Muscle layer of duodenum (tissue), 2 donors: ENCODE measurements around the gene IFITM5.
"Not testable (repeated sequence)": the region's sequence is repeated elsewhere in the genome, so short reads cannot be mapped to it uniquely, and the experiment has no call there.

Experiments
- H3K27ac ChIP-seq: one replicate; pipeline ENCODE4 v1.7.0; 2013; ENCODE audit warnings: mild to moderate bottlenecking, low read length
- H3K27me3 ChIP-seq: one replicate; pipeline ENCODE4 v1.7.0; 2013; ENCODE audit warnings: low read depth, mild to moderate bottlenecking, control low read depth, low read length
- H3K36me3 ChIP-seq, 2 donors: one replicate each; pipeline ENCODE4 v1.7.0; 2013; ENCODE audit warnings: low read length in 2 of 2, control low read depth in 1 of 2, mild to moderate bottlenecking in 1 of 2; ENCODE audit not compliant: insufficient read depth in 2 of 2, control insufficient read depth in 1 of 2
- H3K4me1 ChIP-seq, 2 donors: one replicate each; pipeline ENCODE4 v1.7.0; 2013; ENCODE audit warnings: low read length in 2 of 2, mild to moderate bottlenecking in 2 of 2, control low read depth in 1 of 2, moderate library complexity in 1 of 2; ENCODE audit not compliant: insufficient read depth in 2 of 2, control insufficient read depth in 1 of 2
- H3K4me3 ChIP-seq, 2 donors: one replicate each; pipeline ENCODE4 v1.7.0; 2013; ENCODE audit warnings: low read length in 2 of 2, low read depth in 1 of 2, mild to moderate bottlenecking in 1 of 2
- H3K9me3 ChIP-seq, 2 donors: one replicate each; pipeline ENCODE4 v1.7.0; 2013; ENCODE audit warnings: low read length in 2 of 2, control low read depth in 1 of 2, mild to moderate bottlenecking in 1 of 2; ENCODE audit not compliant: control insufficient read depth in 1 of 2
- donor health status: healthy.

IFITM5 gene

DNA sequence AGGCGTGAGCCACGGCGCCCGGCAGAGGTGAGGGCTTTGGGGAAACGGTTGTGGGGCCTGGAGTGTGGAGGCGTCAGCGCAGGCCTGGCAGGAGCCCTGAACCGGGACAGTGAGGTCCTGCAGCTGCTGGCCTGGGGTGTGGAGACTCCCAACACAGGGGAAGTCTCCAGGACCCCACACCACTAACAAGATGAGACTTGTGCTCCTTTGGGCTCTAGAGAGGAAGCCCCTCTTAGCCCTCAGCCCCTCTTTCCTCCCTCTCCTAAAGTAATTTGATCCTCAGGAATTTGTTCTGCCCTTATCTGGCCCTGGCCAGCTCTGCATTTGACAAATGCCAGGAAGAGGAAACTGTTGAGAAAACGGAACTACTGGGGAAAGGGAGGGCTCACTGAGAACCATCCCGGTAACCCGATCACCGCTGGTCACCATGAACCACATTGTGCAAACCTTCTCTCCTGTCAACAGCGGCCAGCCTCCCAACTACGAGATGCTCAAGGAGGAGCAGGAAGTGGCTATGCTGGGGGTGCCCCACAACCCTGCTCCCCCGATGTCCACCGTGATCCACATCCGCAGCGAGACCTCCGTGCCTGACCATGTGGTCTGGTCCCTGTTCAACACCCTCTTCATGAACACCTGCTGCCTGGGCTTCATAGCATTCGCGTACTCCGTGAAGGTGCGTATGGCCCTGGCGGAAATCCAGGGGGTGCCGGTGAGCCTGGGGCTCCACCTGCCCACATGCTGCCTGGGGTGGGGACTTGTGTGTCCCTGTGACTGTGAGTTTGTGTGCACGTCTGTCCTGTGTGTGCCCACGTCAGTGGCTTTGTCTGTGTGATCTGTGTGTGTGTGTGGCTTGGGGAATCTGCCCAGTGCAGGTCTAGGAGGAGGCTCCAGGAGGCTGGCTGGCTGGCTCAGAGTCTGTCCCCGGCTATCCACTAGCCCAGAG is 8.7 kb upstream of the IFITM5 start, which contains the start of gene IFITM2:
IFITM2 (plus strand) TSS at position 51 of the 943 bp plus-strand sequence; CDS start at position 428, 377 bp downstream.
- not testable (repeated sequence) for H3K9me3 ChIP-seq, H3K36me3 ChIP-seq, H3K27me3 ChIP-seq
- H3K27ac ChIP-seq = peak within 1 kb of the TSS; percentile 83
- peak within 1 kb of the TSS; percentile 69 to 76 for H3K4me3 ChIP-seq
- peaks cover 7 to 22% of the 10 kb centered on the region in 2 donors for H3K4me1 ChIP-seq

DNA sequence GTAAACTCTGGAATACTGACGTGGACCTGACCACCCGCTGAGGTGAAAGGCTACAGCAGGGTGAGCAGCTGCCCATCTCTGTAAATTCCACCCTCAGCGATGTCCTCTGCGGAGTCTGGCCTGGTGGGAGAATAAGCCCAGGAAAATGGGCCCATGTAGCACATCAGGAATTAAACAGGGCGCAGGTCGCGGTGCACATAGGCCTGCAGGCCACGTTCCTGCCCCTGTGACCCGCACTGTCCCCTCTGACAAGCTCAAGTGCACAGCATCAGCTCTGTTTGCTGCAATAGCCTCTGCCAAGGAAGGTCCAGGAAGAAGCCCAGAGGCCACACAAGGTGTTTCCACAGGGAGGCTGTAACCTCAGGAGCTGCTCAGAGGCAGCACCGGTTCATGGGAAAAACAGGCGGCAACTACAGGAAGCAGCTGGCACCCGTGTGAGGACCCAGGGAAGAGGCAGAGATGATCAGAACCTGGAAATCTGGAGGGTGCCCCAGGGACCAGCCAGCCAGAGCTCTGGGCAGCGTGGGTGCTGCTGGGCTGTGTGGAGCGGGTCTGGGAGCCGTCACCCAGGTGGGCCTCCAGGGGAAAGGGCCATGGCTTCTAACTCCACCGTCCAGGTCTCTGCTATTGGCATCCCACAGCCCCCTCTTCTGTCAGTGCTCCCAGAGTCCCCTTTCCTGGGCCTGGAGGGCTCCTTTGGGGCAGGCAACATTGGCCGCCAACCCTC is 7.5 kb upstream of the IFITM5 start:
- H3K4me1 ChIP-seq = peaks cover 7 to 19% of the 10 kb centered on the region in 2 donors
- no peaks in the 10 kb centered on the region for H3K9me3 ChIP-seq
- no peak overlapping the region for H3K4me3 ChIP-seq
- no peaks in the 10 kb centered on the region for H3K36me3 ChIP-seq
- peak overlapping the region; percentile 83 for H3K27ac ChIP-seq
- no peaks in the 10 kb centered on the region for H3K27me3 ChIP-seq

DNA sequence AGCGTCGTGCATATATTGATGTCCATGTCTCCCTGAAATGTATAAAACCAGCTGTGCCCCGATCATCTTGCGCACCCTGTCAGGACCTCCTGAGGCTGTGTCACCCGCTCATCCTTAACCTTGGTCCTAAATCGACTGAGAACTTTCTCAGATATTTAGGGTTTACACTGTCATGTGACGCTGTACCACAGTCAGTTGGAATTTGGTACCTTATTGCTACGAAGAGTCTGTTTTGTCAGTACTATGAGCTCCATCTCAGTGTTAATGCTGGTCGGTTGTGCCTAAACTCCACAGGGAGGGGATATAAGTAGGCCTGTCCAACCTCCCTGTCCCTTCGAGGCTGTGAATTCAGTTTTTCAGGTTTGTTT is 6.5 kb upstream of the IFITM5 start:
- Histone ChIP-seq H3K4me1 (peaks cover 7 to 19% of the 10 kb centered on the region in 2 donors), H3K27me3 (no peaks in the 10 kb centered on the region), H3K9me3 (no peaks in the 10 kb centered on the region), H3K36me3 (no peaks in the 10 kb centered on the region), H3K4me3 (no peak overlapping the region), H3K27ac (no peak overlapping the region)

DNA sequence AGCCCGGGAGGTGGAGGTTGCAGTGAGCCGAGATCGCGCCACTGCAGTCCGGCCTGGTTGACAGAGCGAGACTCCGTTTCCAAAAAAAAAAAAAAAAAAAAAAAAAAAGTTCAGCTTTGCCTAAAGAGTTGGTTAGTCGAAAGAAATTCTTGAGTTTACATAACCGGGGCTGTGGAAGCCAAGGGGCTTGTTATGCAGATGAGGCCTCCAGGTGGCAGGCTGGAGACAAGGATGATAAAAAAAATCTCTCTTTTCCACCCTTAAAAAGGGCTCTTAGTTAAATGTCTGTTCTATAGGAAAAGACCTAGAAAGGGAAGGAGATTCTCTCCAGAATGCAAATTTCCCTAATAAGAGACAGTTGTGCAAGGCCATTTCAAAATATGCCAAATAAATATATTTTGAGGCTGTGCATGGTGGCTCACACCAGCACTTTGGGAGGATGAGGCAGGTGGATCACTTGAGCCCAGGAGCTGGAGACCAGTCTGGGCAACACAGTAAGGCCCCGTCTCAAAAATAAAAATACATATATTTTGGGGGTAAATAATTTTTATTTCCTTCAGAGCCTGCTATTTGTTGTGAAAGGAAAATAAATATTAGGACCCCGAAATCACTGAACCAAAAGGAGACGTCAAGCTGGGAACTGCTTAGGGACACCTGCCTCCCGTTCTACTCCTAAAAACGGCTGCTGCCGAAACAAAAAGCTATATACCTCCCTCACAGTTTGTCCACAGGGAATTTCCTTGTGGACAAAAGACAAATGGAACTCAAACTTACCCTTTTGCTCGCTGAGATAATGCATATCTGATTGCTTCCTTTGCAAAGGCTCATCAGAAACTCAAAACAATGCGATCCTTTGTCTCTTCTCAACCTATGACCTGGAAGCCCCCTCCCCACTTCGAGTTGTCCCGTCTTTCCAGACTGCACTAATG is 5.9 kb upstream of the IFITM5 start:
- Histone ChIP-seq H3K27me3 (no peaks in the 10 kb centered on the region), H3K36me3 (no peaks in the 10 kb centered on the region), H3K27ac (no peak overlapping the region), H3K4me3 (no peak overlapping the region), H3K9me3 (no peaks in the 10 kb centered on the region), H3K4me1 (peaks cover 7 to 19% of the 10 kb centered on the region in 2 donors)

DNA sequence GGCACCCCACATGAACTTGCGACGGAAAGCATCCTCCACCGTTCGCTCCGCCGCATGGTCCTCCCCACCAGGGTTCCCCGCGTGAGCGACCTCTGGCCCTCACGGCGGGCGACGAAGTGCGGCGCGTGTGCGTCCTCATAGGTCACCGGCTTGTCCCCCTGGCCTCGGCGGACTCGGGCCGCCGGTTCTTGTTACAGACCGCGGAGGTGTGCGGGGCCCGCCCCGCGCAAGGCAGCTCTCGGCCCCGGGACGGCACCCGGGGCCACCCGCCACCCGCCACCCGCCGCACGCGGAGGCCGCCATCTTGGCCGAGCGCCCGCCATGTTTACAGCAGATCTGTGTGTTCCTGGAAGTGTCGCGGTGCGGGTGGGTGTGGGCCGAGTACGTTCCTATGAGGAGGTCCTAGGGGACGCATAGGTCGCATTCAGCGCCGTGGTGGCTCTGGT is 4.8 kb upstream of the IFITM5 start:
- H3K27me3 ChIP-seq = no peaks in the 10 kb centered on the region
- H3K9me3 ChIP-seq = no peaks in the 10 kb centered on the region
- H3K4me1 ChIP-seq = peaks cover 7 to 13% of the 10 kb centered on the region in 2 donors
- H3K4me3 ChIP-seq = no peak overlapping the region
- no peak overlapping the region for H3K27ac ChIP-seq
- H3K36me3 ChIP-seq = no peaks in the 10 kb centered on the region

DNA sequence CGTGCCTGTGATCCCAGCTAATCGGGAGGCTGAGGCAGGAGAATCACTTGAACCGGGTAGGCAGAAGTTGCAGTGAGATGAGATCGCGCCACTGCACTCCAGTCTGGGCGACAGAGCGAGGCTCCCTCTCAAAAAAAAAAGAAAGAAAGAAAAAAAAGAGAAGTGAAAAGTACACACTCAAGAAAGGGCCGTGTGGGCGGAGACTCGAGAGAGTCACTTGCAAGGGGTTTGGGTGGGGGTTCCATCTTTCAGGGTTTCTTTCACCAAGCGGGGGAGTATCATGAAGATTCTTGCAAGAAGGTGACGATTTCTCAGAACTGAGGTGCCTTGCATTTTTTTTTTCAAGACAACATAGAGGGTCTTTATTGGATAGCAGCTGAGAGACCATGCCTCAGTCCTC is 4.0 kb upstream of the IFITM5 start:
- no peaks in the 10 kb centered on the region for H3K9me3 ChIP-seq
- peaks cover 7 to 12% of the 10 kb centered on the region in 2 donors for H3K4me1 ChIP-seq
- no peaks in the 10 kb centered on the region for H3K36me3 ChIP-seq
- H3K27me3 ChIP-seq = no peaks in the 10 kb centered on the region
- no peak overlapping the region for H3K4me3 ChIP-seq
- H3K27ac ChIP-seq = no peak overlapping the region

DNA sequence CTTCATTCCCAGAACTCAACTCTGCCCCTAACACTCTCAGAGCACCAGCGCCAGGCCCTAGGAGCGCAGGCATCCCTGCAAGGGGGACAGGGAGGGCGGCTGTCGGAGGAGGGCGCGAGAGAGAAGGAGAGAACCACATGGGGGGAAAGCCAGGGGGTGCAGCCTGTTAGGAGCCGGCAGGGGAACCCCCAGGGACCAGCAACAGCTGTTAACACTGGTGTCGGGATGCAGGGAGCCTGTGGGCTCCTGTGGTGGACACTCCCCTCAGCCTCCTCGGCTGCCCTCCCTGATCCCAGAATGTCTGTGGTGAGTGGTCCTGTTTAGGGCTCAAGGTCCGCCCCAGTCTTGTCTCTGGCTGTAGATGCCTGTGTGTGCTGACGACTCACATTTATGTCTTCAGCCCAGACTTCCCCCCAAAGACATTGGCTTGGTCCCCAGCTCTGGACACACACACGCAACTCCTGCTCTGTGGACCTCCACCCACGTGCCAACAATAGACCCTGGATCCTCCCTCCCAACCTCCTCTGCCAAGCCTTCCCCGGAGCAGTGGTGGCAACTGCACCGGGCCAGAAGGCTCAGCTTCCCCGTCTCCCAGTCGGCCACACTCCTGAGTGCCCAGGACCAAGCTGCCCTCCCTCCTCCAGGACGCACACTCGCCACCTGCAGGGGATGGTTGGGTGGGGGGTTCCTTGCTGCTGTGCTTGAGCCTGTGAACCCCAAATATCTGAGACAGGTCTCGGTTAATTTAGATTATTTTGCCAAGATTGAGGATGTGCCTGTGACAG is 817 bp upstream of the IFITM5 start:
- Histone ChIP-seq H3K27ac (no peak overlapping the region), H3K4me1 (peaks cover 0 to 8% of the 10 kb centered on the region in 2 donors), H3K36me3 (no peaks in the 10 kb centered on the region), H3K9me3 (no peaks in the 10 kb centered on the region), H3K27me3 (no peaks in the 10 kb centered on the region), H3K4me3 (no peak overlapping the region)

DNA sequence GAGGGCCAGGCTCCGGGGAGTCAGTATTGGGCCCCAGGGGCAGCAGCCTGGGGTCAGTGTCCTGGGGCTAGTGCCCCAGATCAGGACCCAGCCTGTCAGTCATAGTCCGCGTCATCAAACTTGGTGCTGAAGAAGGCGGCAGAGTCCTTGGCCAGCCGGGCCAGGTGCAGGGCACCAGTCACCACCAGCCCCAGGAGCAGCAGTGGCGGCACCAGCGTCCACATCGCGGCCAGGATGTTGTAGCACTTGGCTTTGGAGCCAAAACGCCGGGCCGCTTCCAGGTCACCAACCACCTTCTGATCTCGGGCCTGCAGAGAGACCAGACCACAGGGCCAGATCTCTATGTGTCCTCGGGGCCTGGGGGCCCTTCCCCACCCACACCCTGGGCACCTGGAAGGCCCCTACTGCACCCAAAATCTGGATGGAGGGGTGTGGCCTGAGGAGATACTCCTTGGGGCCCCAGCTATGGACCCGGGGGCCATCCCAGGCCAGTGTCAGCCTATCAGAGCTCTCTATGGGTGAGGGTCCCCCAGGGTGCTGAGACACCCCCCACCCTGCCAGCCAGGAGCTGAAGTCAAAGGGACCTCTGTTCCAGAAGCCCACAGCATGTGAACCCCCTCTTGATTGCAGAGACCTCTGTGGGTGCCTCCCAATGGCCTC is 790 bp downstream of the IFITM5 start:
- Histone ChIP-seq H3K9me3 (no peaks in the 10 kb centered on the region), H3K4me1 (no peaks in the 10 kb centered on the region), H3K36me3 (peaks cover 0 to 6% of the 10 kb centered on the region in 2 donors), H3K4me3 (no peak overlapping the region), H3K27ac (no peak overlapping the region), H3K27me3 (no peaks in the 10 kb centered on the region)

DNA sequence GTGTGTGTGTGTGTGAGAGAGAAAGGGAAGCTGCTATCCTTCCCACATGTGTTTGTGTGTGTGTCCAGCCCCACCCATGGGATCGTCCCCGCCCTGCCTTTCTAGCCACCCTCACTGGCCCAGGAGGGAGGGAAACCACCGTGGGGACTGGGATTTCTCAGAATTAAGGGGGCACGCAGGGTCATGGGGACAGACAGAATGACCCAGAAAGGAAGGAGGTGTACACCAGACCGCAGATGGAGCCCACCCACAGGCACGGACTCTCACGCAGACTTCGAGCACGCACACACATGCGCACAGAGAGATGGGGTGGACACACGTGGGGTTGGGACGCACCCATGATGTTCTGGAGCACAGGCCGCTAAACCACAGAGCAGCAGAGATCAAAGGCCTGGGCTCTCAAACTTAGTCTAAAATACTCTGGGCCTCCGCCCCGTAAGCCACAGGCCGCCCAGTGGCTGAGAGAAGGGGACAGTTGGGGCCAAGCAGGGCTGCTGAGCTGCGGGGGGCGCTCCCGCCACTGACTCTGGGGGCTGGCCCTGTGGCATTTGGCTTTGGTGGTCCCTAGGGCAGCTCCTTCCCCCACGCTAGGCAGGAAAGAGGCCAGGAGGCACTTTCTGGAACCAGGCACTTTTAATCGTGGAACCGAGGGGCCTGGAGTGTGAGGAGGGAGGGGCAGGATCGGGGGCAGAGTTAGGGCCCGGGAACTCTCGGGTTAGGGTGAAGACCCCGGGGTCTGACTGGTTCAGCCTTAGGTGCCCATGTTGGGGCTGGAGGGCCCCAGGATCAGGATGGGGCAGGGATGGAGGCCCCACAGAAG is 1.5 kb downstream of the IFITM5 start:
- Histone ChIP-seq H3K36me3 (peaks cover 0 to 10% of the 10 kb centered on the region in 2 donors), H3K27me3 (no peaks in the 10 kb centered on the region), H3K9me3 (no peaks in the 10 kb centered on the region), H3K4me1 (no peaks in the 10 kb centered on the region), H3K27ac (no peak overlapping the region), H3K4me3 (no peak overlapping the region)
